Measurements from ENCODE around the gene KCNK2. TPM values are rescaled to one million over a fixed set of nuclear protein-coding genes. Genes with fewer than 3 reads are reported as not detected.

KCNK2 gene
- total RNA-seq, 6 experiments from 2014 or later = 0.06 to 0.31 (median 0.12) TPM; not detected in 3

DNA sequence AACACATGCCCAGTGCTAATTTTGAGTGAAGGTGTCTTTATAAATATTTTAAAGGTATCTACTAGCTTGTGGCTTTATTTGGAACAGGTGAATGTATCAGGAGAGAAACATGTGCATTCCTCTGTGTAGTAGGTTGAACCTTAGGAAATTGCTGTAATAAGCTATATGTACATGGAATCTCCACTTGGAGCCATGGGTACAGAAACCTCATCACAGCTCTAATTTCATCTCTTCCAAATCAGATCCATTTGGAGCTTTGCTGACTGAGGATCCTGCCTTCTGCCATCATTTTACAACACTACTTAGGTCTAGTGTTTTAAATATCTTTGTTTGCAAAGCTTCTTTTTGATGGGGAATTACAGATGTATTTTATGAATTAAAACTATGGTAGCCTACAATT is 2.1 kb downstream of the KCNK2 start:
- intact Hi-C loops (cut with DNase I) = no loop called here
- Histone ChIP-seq H3K36me3 (no peaks in the 10 kb centered on the region), H3K9me3 (no peaks in the 10 kb centered on the region), H3K4me1 (peaks cover 0 to 7% (median 0%) of the 10 kb centered on the region in 4 donors), H3K27me3 (peaks cover 0 to 14% of the 10 kb centered on the region in 2 donors), H3K4me3 (no peak overlapping the region), H3K27ac (no peak overlapping the region)
- ATAC-seq (no peak), DNase-seq (no peak)
- no peak for TF ChIP-seq POLR2A (IDR thresholded peaks at IDR 0.05)
- TF ChIP-seq, protein P1, sequence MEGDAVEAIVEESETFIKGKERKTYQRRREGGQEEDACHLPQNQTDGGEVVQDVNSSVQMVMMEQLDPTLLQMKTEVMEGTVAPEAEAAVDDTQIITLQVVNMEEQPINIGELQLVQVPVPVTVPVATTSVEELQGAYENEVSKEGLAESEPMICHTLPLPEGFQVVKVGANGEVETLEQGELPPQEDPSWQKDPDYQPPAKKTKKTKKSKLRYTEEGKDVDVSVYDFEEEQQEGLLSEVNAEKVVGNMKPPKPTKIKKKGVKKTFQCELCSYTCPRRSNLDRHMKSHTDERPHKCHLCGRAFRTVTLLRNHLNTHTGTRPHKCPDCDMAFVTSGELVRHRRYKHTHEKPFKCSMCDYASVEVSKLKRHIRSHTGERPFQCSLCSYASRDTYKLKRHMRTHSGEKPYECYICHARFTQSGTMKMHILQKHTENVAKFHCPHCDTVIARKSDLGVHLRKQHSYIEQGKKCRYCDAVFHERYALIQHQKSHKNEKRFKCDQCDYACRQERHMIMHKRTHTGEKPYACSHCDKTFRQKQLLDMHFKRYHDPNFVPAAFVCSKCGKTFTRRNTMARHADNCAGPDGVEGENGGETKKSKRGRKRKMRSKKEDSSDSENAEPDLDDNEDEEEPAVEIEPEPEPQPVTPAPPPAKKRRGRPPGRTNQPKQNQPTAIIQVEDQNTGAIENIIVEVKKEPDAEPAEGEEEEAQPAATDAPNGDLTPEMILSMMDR (IDR thresholded peaks at IDR 0.05) = no peak

DNA sequence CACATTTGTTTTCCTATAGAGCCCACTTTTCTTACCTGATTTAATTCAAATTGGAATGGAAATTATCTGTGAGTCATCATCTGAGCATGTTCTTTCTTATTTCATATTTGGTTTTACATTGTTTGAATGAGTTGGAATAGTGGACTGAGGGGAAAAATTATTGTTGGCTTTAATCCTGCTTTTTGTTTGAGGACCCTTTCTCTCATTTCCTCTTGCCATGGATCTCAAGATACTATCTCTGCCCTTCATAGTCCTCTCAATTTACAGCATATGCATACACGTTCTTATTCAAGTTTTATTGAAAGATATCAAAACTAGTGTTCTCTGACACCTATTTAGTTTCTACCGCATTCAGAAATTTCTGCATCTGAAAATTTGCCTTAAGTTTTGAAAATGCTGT is 5.1 kb downstream of the KCNK2 start:
- Histone ChIP-seq H3K27me3 (peaks cover 0 to 6% of the 10 kb centered on the region in 2 donors), H3K4me3 (no peak overlapping the region), H3K4me1 (peaks cover 0 to 7% (median 0%) of the 10 kb centered on the region in 4 donors), H3K9me3 (no peaks in the 10 kb centered on the region), H3K36me3 (no peaks in the 10 kb centered on the region), H3K27ac (no peak overlapping the region)
- DNase-seq (no peak), ATAC-seq (no peak)
- intact Hi-C loops (cut with DNase I) = no loop called here
- TF ChIP-seq, protein P1 (IDR thresholded peaks at IDR 0.05) = no peak
- no peak for TF ChIP-seq POLR2A (IDR thresholded peaks at IDR 0.05)
- 56% methylated on average over 2 of the region's 2 CpGs for WGBS (ENCODE audit: insufficient coverage, low coverage, low lambda C conversion rate, missing lambda C conversion rate)

DNA sequence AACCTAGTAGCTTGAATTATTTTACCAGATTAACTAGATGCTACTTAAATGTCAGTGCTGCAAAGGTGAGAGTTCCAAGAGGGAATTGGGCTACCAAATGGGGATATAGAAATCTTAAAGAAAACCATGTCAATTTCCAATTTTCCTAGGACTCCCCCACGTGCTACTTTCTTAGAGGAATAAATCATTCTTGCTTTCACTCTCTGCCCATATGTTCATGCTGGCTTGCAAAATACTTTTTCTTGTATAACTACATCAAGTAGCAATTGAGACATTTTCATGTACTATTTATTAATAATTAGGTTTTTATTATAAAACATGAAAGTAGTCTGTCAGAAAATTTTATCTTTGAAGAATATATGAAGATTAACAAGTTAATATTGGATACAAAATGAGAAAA is 11.8 kb downstream of the KCNK2 start:
- no peak for DNase-seq
- H3K4me3 ChIP-seq = no peak overlapping the region
- intact Hi-C loops (cut with DNase I) = no loop called here
- no peak for TF ChIP-seq POLR2A (IDR thresholded peaks at IDR 0.05)
- TF ChIP-seq, protein P1 (IDR thresholded peaks at IDR 0.05) = no peak
- H3K36me3 ChIP-seq = no peaks in the 10 kb centered on the region
- H3K9me3 ChIP-seq = no peaks in the 10 kb centered on the region
- no peak overlapping the region for H3K27ac ChIP-seq
- H3K27me3 ChIP-seq = no peaks in the 10 kb centered on the region
- WGBS (ENCODE audit: insufficient coverage, low coverage, low lambda C conversion rate, missing lambda C conversion rate) = 31% methylated on average over 1 of the region's 1 CpG
- H3K4me1 ChIP-seq = no peaks in the 10 kb centered on the region
- ATAC-seq = no peak

DNA sequence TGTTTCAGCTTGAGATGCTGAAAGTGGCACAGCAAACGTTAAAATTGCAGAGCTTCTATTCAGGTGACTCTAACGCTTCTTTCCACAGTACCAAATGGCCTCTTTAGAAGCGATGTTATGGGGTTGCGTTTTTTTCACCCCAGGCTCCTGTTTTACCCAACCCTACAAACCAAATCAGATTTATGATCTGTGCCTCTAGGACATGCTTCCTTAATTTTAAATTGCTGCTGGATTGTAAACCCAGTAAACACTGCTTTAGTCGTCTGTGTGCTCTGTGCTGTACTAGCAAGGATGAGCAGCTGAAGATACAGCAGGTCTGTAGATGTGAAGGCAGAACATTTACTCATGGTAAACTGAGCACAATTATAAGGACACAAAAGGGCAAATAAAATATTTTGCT is 13.0 kb downstream of the KCNK2 start:
- DNase-seq (no peak), ATAC-seq (no peak)
- no peaks in the 10 kb centered on the region for H3K4me1 ChIP-seq
- intact Hi-C loops (cut with DNase I) = no loop called here
- no peaks in the 10 kb centered on the region for H3K27me3 ChIP-seq
- H3K9me3 ChIP-seq = peaks cover 0 to under 1% (median 0%) of the 10 kb centered on the region in 4 donors
- H3K4me3 ChIP-seq = no peak overlapping the region
- no peaks in the 10 kb centered on the region for H3K36me3 ChIP-seq
- H3K27ac ChIP-seq = no peak overlapping the region
- TF ChIP-seq, protein P1 (IDR thresholded peaks at IDR 0.05) = no peak
- no peak for TF ChIP-seq POLR2A (IDR thresholded peaks at IDR 0.05)
- WGBS (ENCODE audit: insufficient coverage, low coverage, low lambda C conversion rate, missing lambda C conversion rate) = 65% methylated on average over 5 of the region's 5 CpGs

DNA sequence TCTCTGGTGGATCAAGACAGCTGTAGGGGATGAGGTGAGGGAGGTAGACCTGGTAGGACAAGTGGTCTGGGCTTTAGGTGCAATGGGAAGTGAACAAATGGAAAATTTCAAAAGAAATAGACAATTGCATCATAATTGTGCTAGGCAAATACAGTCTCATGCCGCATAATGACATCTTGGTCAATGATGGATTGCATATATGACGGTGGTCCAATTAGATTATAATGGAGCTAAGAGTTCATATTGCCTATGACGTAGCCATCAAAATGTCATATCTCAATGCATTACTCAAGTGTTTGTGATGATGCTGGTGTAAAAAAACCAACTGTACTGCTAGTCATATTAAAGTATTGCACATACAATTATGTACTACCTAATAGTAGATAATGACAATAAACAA is 19.0 kb downstream of the KCNK2 start:
- no peaks in the 10 kb centered on the region for H3K27me3 ChIP-seq
- intact Hi-C loops (cut with DNase I) = no loop called here
- no peak for TF ChIP-seq POLR2A (IDR thresholded peaks at IDR 0.05)
- no peak overlapping the region for H3K27ac ChIP-seq
- no peaks in the 10 kb centered on the region for H3K4me1 ChIP-seq
- WGBS (ENCODE audit: insufficient coverage, low coverage, low lambda C conversion rate, missing lambda C conversion rate) = 50% methylated on average over 3 of the region's 3 CpGs
- no peak for DNase-seq
- H3K36me3 ChIP-seq = no peaks in the 10 kb centered on the region
- no peak overlapping the region for H3K4me3 ChIP-seq
- H3K9me3 ChIP-seq = peaks cover 0 to 2% (median 0%) of the 10 kb centered on the region in 4 donors
- no peak for ATAC-seq
